HCT116 (cell line): ENCODE measurements around the gene PRR12. TPM values are rescaled to one million over a fixed set of nuclear protein-coding genes. Genes with fewer than 3 reads are reported as not detected.
A peak's percentile ranks its signal among the peaks of the same experiment; 100 is the strongest.

Experiments used
- ATAC-seq: fragments of 200-7000 bp; cut with Tn5 transposase; 2 replicates; pipeline ENCODE4 v1.9.1; 2020; ENCODE audit warnings: mild to moderate bottlenecking, moderate library complexity
- BruUV-seq: library from RNA; stranded (reverse); fragments of 400-500 nt; replicated peaks from 2 replicates; lab custom pipeline; 2021; lab: Mats Ljungman, UMichigan
- CTCF ChIA-PET: fragments of 300-600 bp; sonication (Branson Sonifier 250); formaldehyde crosslinking; loops from one replicate; lab custom pipeline; 2021; ENCODE audit warnings: antibody characterized with exemption; lab: Charles Lee
- POLR2A ChIA-PET: fragments of 300-600, 350-600 bp; sonication (Branson Sonifier 250); formaldehyde crosslinking; loops from one replicate; lab custom pipeline; 2021; ENCODE audit warnings: antibody characterized with exemption; lab: Charles Lee
- RAD21 ChIA-PET, 2 experiments: fragments of 300-600 bp; sonication (Branson Sonifier 250); formaldehyde crosslinking; loops; one replicate each; lab custom pipeline; 2023; ENCODE audit warnings: low total read pairs in 2 of 2; ENCODE audit not compliant: uncharacterized antibody in 2 of 2, unreplicated experiment in 2 of 2, low non-redundant PET in 1 of 2; lab: Charles Lee
- DNase-seq: peaks from one replicate; pipeline ENCODE4 v3.0.0-alpha.2; 2010; ENCODE audit warnings: low read depth, low spot score
- H2AFZ ChIP-seq: fragments of 200-600 bp; shearing (Covaris generic), sonication (generic); 2 replicates; pipeline ENCODE4 v1.6.1; 2017; ENCODE audit warnings: low read depth, mixed run types, mixed read lengths, antibody characterized with exemption, low read length; ENCODE audit not compliant: poor library complexity, severe bottlenecking
- H3K27ac ChIP-seq: 2 replicates; pipeline ENCODE4 v1.5.1; 2012; ENCODE audit warnings: low read depth, low read length
- H3K27me3 ChIP-seq: fragments of 200-600 bp; sonication (generic); 2 replicates; pipeline ENCODE4 v1.6.1; 2016; ENCODE audit warnings: mixed run types, low read length, mixed read lengths; ENCODE audit not compliant: insufficient read depth
- H3K36me3 ChIP-seq, 2 experiments: fragments of 200-500 bp in 1 of 2; fragments of 200-600 bp in 1 of 2; sonication (Bioruptor generic) in 1 of 2; sonication (generic) in 1 of 2; 2 replicates each; pipeline versions ENCODE4 v1.5.1 to v1.6.1; 2014 to 2016; ENCODE audit warnings: low read length in 2 of 2, inconsistent platforms in 1 of 2, mixed read lengths in 1 of 2, mixed run types in 1 of 2; ENCODE audit not compliant: insufficient read depth in 2 of 2, control insufficient read depth in 1 of 2
- H3K4me1 ChIP-seq, 2 experiments: fragments of 200-600 bp in 1 of 2; sonication (generic) in 1 of 2; 2 replicates each; pipeline versions ENCODE4 v1.5.1 to v1.6.1; 2012 to 2017; ENCODE audit warnings: low read length in 2 of 2, inconsistent platforms in 1 of 2, mild to moderate bottlenecking in 1 of 2, mixed read lengths in 1 of 2, mixed run types in 1 of 2, moderate library complexity in 1 of 2; ENCODE audit not compliant: insufficient read depth in 2 of 2, control insufficient read depth in 1 of 2
- H3K4me2 ChIP-seq: fragments of 200-600 bp; sonication (generic); 2 replicates; pipeline ENCODE4 v1.6.1; 2017; ENCODE audit warnings: mixed run types, low read length, mixed read lengths
- H3K4me3 ChIP-seq, 2 experiments: fragments of 200-600 bp in 1 of 2; sonication (generic) in 1 of 2; replicated peaks in 1 of 2; 2 replicates each; pipeline ENCODE4 v1.5.1; 2011 to 2016; ENCODE audit warnings: low read length in 2 of 2, control low read depth in 1 of 2, low read depth in 1 of 2, mild to moderate bottlenecking in 1 of 2, mixed read lengths in 1 of 2, mixed run types in 1 of 2
- H3K79me2 ChIP-seq: fragments of 200-600 bp; sonication (generic); 2 replicates; pipeline ENCODE4 v1.6.1; 2017; ENCODE audit warnings: mild to moderate bottlenecking, mixed run types, low read length, moderate library complexity, mixed read lengths; ENCODE audit not compliant: insufficient read depth
- H3K9ac ChIP-seq: fragments of 200-600 bp; sonication (generic); 2 replicates; pipeline ENCODE4 v1.6.1; 2016; ENCODE audit warnings: low read length, mixed read lengths
- H3K9me2 ChIP-seq: fragments of 200-600 bp; sonication (generic), shearing (Covaris generic); 2 replicates; pipeline ENCODE4 v1.6.1; 2017; ENCODE audit warnings: mixed run types, mild to moderate bottlenecking, moderate library complexity; ENCODE audit not compliant: insufficient read depth
- H3K9me3 ChIP-seq, 2 experiments: fragments of 200-500 bp in 1 of 2; fragments of 200-600 bp in 1 of 2; sonication (Bioruptor generic) in 1 of 2; sonication (generic) in 1 of 2; 2 replicates each; pipeline ENCODE4 v1.6.1; 2014 to 2017; ENCODE audit warnings: low read length in 2 of 2, mixed read lengths in 2 of 2, inconsistent platforms in 1 of 2, low read depth in 1 of 2, mild to moderate bottlenecking in 1 of 2, mixed run types in 1 of 2, moderate library complexity in 1 of 2; ENCODE audit not compliant: control insufficient read depth in 1 of 2, insufficient read depth in 1 of 2
- H4K20me1 ChIP-seq: fragments of 200-600 bp; sonication (generic), shearing (Covaris generic); 2 replicates; pipeline ENCODE4 v1.6.1; 2017; ENCODE audit warnings: mixed run types, mild to moderate bottlenecking, moderate library complexity; ENCODE audit not compliant: insufficient read depth
- EGR1 ChIP-seq: IDR thresholded peaks from 2 replicates; pipeline ENCODE4 v1.6.1; 2012; ENCODE audit warnings: low read depth
- FOSL1 ChIP-seq: IDR thresholded peaks from 2 replicates; pipeline ENCODE4 v1.6.1; 2012; ENCODE audit warnings: low read depth
- MAX ChIP-seq: IDR thresholded peaks from 2 replicates; pipeline ENCODE4 v1.6.1; 2012
- POLR2A ChIP-seq: IDR thresholded peaks from 2 replicates; pipeline ENCODE4 v1.7.0; 2011; ENCODE audit warnings: borderline replicate concordance; ENCODE audit not compliant: insufficient read depth, insufficient read length; ENCODE audit errors: extremely low read depth
- POLR2AphosphoS5 ChIP-seq: IDR thresholded peaks from 2 replicates; pipeline ENCODE4 v1.6.1; 2011; ENCODE audit warnings: mild to moderate bottlenecking, low read depth, low read length, moderate library complexity
- REST ChIP-seq: IDR thresholded peaks from 2 replicates; pipeline ENCODE4 v1.6.1; 2012; ENCODE audit warnings: low read depth
- SIN3A ChIP-seq: IDR thresholded peaks from 2 replicates; pipeline ENCODE4 v1.6.1; 2012; ENCODE audit warnings: low read depth
- SP1 ChIP-seq: IDR thresholded peaks from 2 replicates; pipeline ENCODE4 v1.6.1; 2012; ENCODE audit warnings: low read depth
- YY1 ChIP-seq: IDR thresholded peaks from 2 replicates; pipeline ENCODE4 v1.6.1; 2011; ENCODE audit warnings: low read length, low read depth, moderate library complexity, mild to moderate bottlenecking; ENCODE audit not compliant: insufficient replicate concordance; ENCODE audit errors: extremely low read depth
- ZBTB33 ChIP-seq: IDR thresholded peaks from 2 replicates; pipeline ENCODE4 v1.6.1; 2011; ENCODE audit warnings: mild to moderate bottlenecking, low read length, moderate library complexity; ENCODE audit not compliant: insufficient replicate concordance; ENCODE audit errors: extremely low read depth
- ZFX ChIP-seq: fragments of 450-650 bp; IDR thresholded peaks from 2 replicates; pipeline ENCODE4 v1.6.1; 2017
- intact Hi-C: fragments of 100-400 bp; cut with micrococcal nuclease; formaldehyde crosslinking; loops from 2 replicates; pipeline ENCODE4 v1.10.0; 2022
- total RNA-seq: library from RNA; stranded (reverse); gene quantifications from one replicate; pipeline ENCODE4 v1.2.1, GENCODE V29; 2021; ENCODE audit not compliant: unreplicated experiment

Gene PRR12
- total RNA-seq, 1 experiment from 2014 or later = 26.9 TPM

- no peak for TF ChIP-seq ZBTB33
- TF ChIP-seq ZFX = no peak
Observed at GRCh38 chr19:49589502-49589905, 1.5 kb upstream of the PRR12 start (continued).

GRCh38 chr19:49590071-49590970 lies 661 bp upstream of the PRR12 start:
- POLR2A ChIA-PET = interaction anchor here (0.9 to 5.4 kb wide), 5 partner anchors 10 to 77 kb away, joined by 3 to 50 read pairs (median 5); partner anchors contain the start of genes NOSIP, PRRG2, RRAS and SCAF1
- no peaks in the 10 kb centered on the region for H3K27me3 ChIP-seq
- intact Hi-C loops = loop anchor here (1.0 to 5.0 kb wide), 3 partner anchors 50 to 174 kb away; partner anchors contain the start of genes PRMT1 and RRAS
- H3K9me3 ChIP-seq = no peaks in the 10 kb centered on the region
- H3K4me2 ChIP-seq = peak overlapping the region; percentile 93
- H3K79me2 ChIP-seq = peaks cover 26% of the 10 kb centered on the region
- peak overlapping the region; percentile 89 to 93 for H3K4me3 ChIP-seq
- H3K27ac ChIP-seq = peak overlapping the region; percentile 98
- peak overlapping the region; percentile 99 for H3K9ac ChIP-seq
- no peaks in the 10 kb centered on the region for H3K9me2 ChIP-seq
- peaks cover 8% of the 10 kb centered on the region; the same call in 1 of the 2 replicates for H4K20me1 ChIP-seq
- BruUV-seq = TSS peak; percentile 86
- RAD21 ChIA-PET = interaction anchor here (0.7 to 1.2 kb wide), 2 partner anchors 9 to 85 kb away, joined by 3 to 4 read pairs; partner anchors contain the start of gene PRRG2 (in 1 of the 2)
- H2AFZ ChIP-seq = no peak overlapping the region
- ATAC-seq = peak; percentile 82
- H3K36me3 ChIP-seq = peaks cover 6 to 11% of the 10 kb centered on the region in 2 experiments; a peak in 3 of 4 replicates
- H3K4me1 ChIP-seq = peaks cover 10 to 33% of the 10 kb centered on the region in 2 experiments; a peak in 3 of 4 replicates
- TF ChIP-seq MAX (peak; percentile 83), POLR2AphosphoS5 (peak; percentile 97), SP1 (peak; percentile 27), SIN3A (peak; percentile 55; the same call in 1 of the 2 replicates), ZFX (peak; percentile 83), POLR2A (peak; percentile 90), YY1 (peak; percentile 21), FOSL1 (no peak), EGR1 (peak; percentile 91), REST (no peak)
- TF ChIP-seq, all 23 proteins: peak for 8
- CTCF ChIA-PET = interaction anchor here (0.9 to 2.2 kb wide), 3 partner anchors 20 to 86 kb away, joined by 3 to 7 read pairs (median 3); no protein-coding TSS in a partner anchor
- peak; percentile 97 for DNase-seq
